Testis (tissue), 2 donors: ENCODE data around the gene ADCY5.

Experiments used
- CTCF ChIP-seq, 3 experiments: fragments of 450-650 bp in 2 of 3; fragments of 200-600 bp in 1 of 3; sonication (generic) in 1 of 3; IDR thresholded peaks; one replicate each; pipeline ENCODE4 v1.5.1; 2016 to 2019; ENCODE audit warnings: antibody characterized with exemption in 3 of 3, mild to moderate bottlenecking in 2 of 3, moderate library complexity in 1 of 3
- POLR2A ChIP-seq: fragments of 450-650 bp; IDR thresholded peaks from one replicate; pipeline ENCODE4 v1.6.1; 2017; ENCODE audit warnings: antibody characterized with exemption, mild to moderate bottlenecking, moderate library complexity

- TF ChIP-seq CTCF (IDR thresholded peaks at IDR 0.05) = no peak
- no peak for TF ChIP-seq POLR2A
Observed at GRCh38 chr3:123372686-123373473, 76.0 kb downstream of the ADCY5 start.
